Common myeloid progenitor, CD34-positive (primary cell): ENCODE results near the gene MRPL23.

Experiments used
- CTCF ChIA-PET: fragments of 350-600 bp; sonication (Branson Sonifier 250); formaldehyde crosslinking; loops from one replicate; lab custom pipeline; 2021; ENCODE audit warnings: antibody characterized with exemption; lab: Charles Lee
- POLR2A ChIA-PET: fragments of 350-600 bp; sonication (Branson Sonifier 250); formaldehyde crosslinking; loops from one replicate; lab custom pipeline; 2021; ENCODE audit warnings: antibody characterized with exemption; lab: Charles Lee
- DNase-seq, 3 donors: peaks; one replicate each; pipeline versions ENCODE4 v3.0.0 to v3.0.0-alpha.2; 2013
- H3K27ac ChIP-seq, 2 experiments: 1 replicate in 1 of 2; 2 replicates in 1 of 2; pipeline ENCODE4 v1.7.0; 2013; ENCODE audit warnings: inconsistent platforms in 2 of 2, low read length in 2 of 2, mild to moderate bottlenecking in 2 of 2, low read depth in 1 of 2, moderate library complexity in 1 of 2; ENCODE audit not compliant: severe bottlenecking in 2 of 2, insufficient read depth in 1 of 2, poor library complexity in 1 of 2
- H3K27me3 ChIP-seq, 5 experiments: replicated peaks in 2 of 5; 1 replicate in 3 of 5; 2 replicates in 2 of 5; pipeline versions ENCODE4 v1.6.1 to v1.7.0; 2013; ENCODE audit warnings: low read length in 4 of 5, mild to moderate bottlenecking in 2 of 5, moderate library complexity in 2 of 5, inconsistent platforms in 1 of 5; ENCODE audit not compliant: insufficient read depth in 5 of 5, control insufficient read depth in 4 of 5
- H3K36me3 ChIP-seq, 4 experiments: 1 replicate in 2 of 4; 2 replicates in 2 of 4; pipeline versions ENCODE4 v1.6.1 to v1.7.0; 2013; ENCODE audit warnings: low read length in 3 of 4, control low read depth in 1 of 4, mild to moderate bottlenecking in 1 of 4; ENCODE audit not compliant: control insufficient read depth in 4 of 4, insufficient read depth in 4 of 4
- H3K4me1 ChIP-seq, 4 experiments: 1 replicate in 3 of 4; 2 replicates in 1 of 4; pipeline versions ENCODE4 v1.6.1 to v1.7.1; 2013; ENCODE audit warnings: low read length in 3 of 4, mild to moderate bottlenecking in 3 of 4, control low read depth in 1 of 4, inconsistent platforms in 1 of 4, moderate library complexity in 1 of 4; ENCODE audit not compliant: control insufficient read depth in 4 of 4, insufficient read depth in 4 of 4; ENCODE audit errors: control extremely low read depth in 1 of 4
- H3K4me3 ChIP-seq, 7 experiments: 1 replicate in 4 of 7; 2 replicates in 3 of 7; pipeline versions ENCODE4 v1.5.1 to v1.7.0; 2013; ENCODE audit warnings: mild to moderate bottlenecking in 7 of 7, low read length in 6 of 7, moderate library complexity in 6 of 7, inconsistent platforms in 2 of 7, low read depth in 2 of 7, control low read depth in 1 of 7; ENCODE audit not compliant: insufficient read depth in 4 of 7, control insufficient read depth in 1 of 7; ENCODE audit errors: extremely low read depth in 1 of 7
- H3K9me3 ChIP-seq, 5 experiments: 1 replicate in 4 of 5; 2 replicates in 1 of 5; pipeline versions ENCODE4 v1.6.1 to v1.7.1; 2013; ENCODE audit warnings: low read length in 4 of 5, mild to moderate bottlenecking in 2 of 5, inconsistent platforms in 1 of 5, low read depth in 1 of 5, moderate library complexity in 1 of 5; ENCODE audit not compliant: control insufficient read depth in 4 of 5, insufficient read depth in 2 of 5; ENCODE audit errors: control extremely low read depth in 1 of 5
- WGBS: methylation state at CpG from one replicate; pipeline ENCODE4 v1.1.5; 2013; ENCODE audit not compliant: insufficient coverage; 5-methylcytosine and 5-hydroxymethylcytosine counted together

MRPL23 gene

GRCh38 chr11:1958367-1958766, 11.2 kb downstream of the MRPL23 start:
- DNase-seq, result no peak
- CTCF ChIA-PET, result interaction anchor here (0.9 to 1.0 kb wide), 3 partner anchors 82 to 264 kb away, joined by 3 read pairs; no protein-coding TSS in a partner anchor
- WGBS, result no CpG with 5 or more reads among the region's 18 CpGs
- H3K27me3 ChIP-seq, result no peaks in the 10 kb centered on the region
- no peaks in the 10 kb centered on the region for H3K36me3 ChIP-seq
- POLR2A ChIA-PET, result no interaction called here
- H3K27ac ChIP-seq, result no peak overlapping the region
- no peaks in the 10 kb centered on the region for H3K9me3 ChIP-seq
- no peaks in the 10 kb centered on the region for H3K4me1 ChIP-seq
- no peak overlapping the region for H3K4me3 ChIP-seq

DNA sequence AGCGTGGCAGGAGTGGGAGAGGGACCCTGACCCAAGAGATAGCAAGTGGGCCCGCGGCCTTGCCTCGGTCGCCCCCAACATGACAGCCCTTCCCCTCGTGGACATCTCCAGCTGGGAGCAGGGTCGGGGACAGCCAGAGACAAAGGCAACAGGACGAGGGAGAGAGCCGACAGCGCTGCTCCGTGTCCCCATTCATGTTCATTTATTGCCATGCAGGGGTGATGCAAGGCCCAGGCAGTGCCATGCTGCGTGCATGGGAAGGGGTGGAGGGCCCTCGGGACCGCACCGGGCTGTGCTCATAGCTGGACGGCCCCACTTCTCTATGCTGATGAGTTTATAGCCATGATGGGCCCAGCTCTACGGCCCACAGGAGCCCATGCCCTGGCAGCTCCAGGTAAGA, 12.7 kb downstream of the MRPL23 start:
- Histone ChIP-seq H3K27ac (no peak overlapping the region), H3K36me3 (no peaks in the 10 kb centered on the region), H3K4me3 (no peak overlapping the region), H3K27me3 (no peaks in the 10 kb centered on the region), H3K9me3 (no peaks in the 10 kb centered on the region), H3K4me1 (no peaks in the 10 kb centered on the region)
- WGBS, result no CpG with 5 or more reads among the region's 17 CpGs
- ChIA-PET POLR2A (no interaction called here), CTCF (interaction anchor here (1.4 to 3.5 kb wide), 2 partner anchors 127 to 191 kb away, joined by 3 to 13 read pairs; no protein-coding TSS in a partner anchor)
- no peak for DNase-seq

- Histone ChIP-seq H3K27me3 (no peaks in the 10 kb centered on the region), H3K36me3 (no peaks in the 10 kb centered on the region), H3K4me3 (no peak overlapping the region), H3K9me3 (no peaks in the 10 kb centered on the region), H3K27ac (no peak overlapping the region), H3K4me1 (no peaks in the 10 kb centered on the region)
- whole genome bisulfite sequencing, result no CpG with 5 or more reads among the region's 20 CpGs
- ChIA-PET CTCF (interaction anchor here (1.1 to 3.1 kb wide), 3 partner anchors 9 to 187 kb away, joined by 3 to 16 read pairs (median 4); no protein-coding TSS in a partner anchor), POLR2A (no interaction called here)
- no peak for DNase-seq
These were observed 16.7 kb downstream of the MRPL23 start for GRCh38 chr11:1963864-1964263.

DNA sequence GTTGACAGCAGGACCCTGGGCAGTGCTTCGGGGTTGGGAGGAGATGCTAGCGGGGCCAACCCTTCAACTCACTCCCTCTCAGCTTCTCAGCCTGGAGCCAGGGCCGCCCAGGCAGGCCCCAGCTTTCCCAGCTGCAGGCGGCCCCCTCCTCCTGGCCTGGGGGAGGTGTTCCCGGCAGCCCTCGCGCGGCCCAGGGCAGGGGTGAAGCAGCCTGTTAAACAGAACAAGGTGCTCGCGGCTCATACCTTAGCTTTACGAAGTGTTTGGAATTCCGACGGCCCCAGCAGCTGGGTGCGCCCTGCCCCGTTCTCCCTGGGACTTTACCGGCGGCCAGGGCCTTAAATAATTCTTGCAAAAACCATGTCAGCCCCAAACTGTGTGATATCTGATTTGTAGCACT, 17.2 kb downstream of the MRPL23 start:
- no peaks in the 10 kb centered on the region for H3K4me1 ChIP-seq
- no peak for DNase-seq
- no peaks in the 10 kb centered on the region for H3K36me3 ChIP-seq
- H3K4me3 ChIP-seq, result no peak overlapping the region
- no peak overlapping the region for H3K27ac ChIP-seq
- no peaks in the 10 kb centered on the region for H3K27me3 ChIP-seq
- no peaks in the 10 kb centered on the region for H3K9me3 ChIP-seq
- WGBS, result no CpG with 5 or more reads among the region's 17 CpGs
- ChIA-PET CTCF (interaction anchor here (1.0 to 3.1 kb wide), 4 partner anchors 9 to 186 kb away, joined by 3 to 16 read pairs (median 4); no protein-coding TSS in a partner anchor), POLR2A (no interaction called here)

GRCh38 chr11:1964955-1965354, 17.8 kb downstream of the MRPL23 start:
- CTCF ChIA-PET, result interaction anchor here (1.0 to 3.1 kb wide), 4 partner anchors 10 to 186 kb away, joined by 3 to 16 read pairs (median 4); no protein-coding TSS in a partner anchor
- POLR2A ChIA-PET, result no interaction called here
- DNase-seq, result no peak
- H3K4me1 ChIP-seq, result no peaks in the 10 kb centered on the region
- H3K27me3 ChIP-seq, result no peaks in the 10 kb centered on the region
- H3K9me3 ChIP-seq, result no peaks in the 10 kb centered on the region
- H3K36me3 ChIP-seq, result no peaks in the 10 kb centered on the region
- no peak overlapping the region for H3K27ac ChIP-seq
- no CpG with 5 or more reads among the region's 20 CpGs for WGBS
- no peak overlapping the region for H3K4me3 ChIP-seq

DNA sequence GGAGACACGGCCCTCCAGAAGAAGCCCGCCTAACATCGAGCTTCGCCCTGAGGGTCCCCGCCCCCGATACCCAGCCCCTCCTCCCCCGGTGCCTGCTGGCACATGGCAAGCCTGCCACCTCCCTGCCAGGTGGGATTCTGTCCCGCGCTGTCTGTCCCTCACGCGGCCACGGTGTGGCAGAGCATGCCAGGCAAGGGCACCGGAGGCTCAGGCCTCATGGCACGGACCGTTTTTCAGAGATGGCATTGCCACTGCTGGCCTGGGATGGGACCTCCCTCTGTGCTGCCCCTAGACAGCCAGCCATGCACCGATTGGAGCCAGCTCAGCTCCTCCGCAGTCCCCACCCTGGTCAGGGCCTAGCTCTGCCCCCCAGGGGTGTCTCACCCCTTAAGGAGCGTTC, 19.4 kb downstream of the MRPL23 start:
- WGBS, result no CpG with 5 or more reads among the region's 18 CpGs
- POLR2A ChIA-PET, result interaction anchor here (0.5 kb wide), 1 partner anchor 119 kb away, joined by 5 read pairs; no protein-coding TSS in a partner anchor
- CTCF ChIA-PET, result interaction anchor here (1.1 to 3.4 kb wide), 7 partner anchors 11 to 273 kb away, joined by 3 to 16 read pairs (median 5); partner anchors contain the start of gene H19

DNA sequence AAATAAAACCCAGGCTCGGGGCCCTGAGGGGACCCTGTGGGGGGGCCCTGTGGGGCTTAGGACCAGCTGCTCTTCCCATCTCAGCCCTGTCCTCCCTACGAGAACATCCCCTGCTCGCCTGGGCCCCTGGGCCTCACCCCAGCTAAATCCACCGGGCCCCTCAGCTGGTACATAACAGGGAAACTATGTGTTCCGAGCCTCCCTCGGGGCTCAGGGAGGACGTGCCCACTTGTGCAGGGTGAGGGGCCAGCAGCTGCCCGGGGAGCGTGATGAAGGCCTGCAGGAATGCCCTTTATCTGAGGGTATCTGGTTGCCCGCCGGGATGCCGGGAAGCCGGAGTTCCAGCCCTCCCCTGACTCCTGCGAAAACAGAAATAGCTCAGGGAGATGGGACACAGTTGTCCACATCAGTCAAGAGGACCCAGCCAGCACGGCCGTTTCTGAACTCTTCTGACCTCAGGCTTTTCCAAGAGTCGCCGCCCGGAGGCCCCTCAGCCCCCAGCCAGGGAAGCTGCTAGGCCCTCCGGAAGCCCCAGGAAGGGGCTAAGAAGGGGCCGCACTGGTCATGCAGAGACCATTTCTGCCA, 20.6 kb downstream of the MRPL23 start:
- H3K27me3 ChIP-seq, result no peaks in the 10 kb centered on the region
- DNase-seq, result no peak
- H3K4me1 ChIP-seq, result no peaks in the 10 kb centered on the region
- WGBS, result no CpG with 5 or more reads among the region's 21 CpGs
- no peak overlapping the region for H3K4me3 ChIP-seq
- POLR2A ChIA-PET, result no interaction called here
- H3K27ac ChIP-seq, result no peak overlapping the region
- H3K9me3 ChIP-seq, result no peaks in the 10 kb centered on the region
- CTCF ChIA-PET, result interaction anchor here (0.6 to 3.4 kb wide), 7 partner anchors 13 to 401 kb away, joined by 3 to 16 read pairs (median 4); partner anchors contain the start of gene H19
- no peaks in the 10 kb centered on the region for H3K36me3 ChIP-seq

More for the DNA sequence above, 19.4 kb downstream of the MRPL23 start:
- Histone ChIP-seq H3K27ac (no peak overlapping the region), H3K27me3 (no peaks in the 10 kb centered on the region), H3K36me3 (no peaks in the 10 kb centered on the region), H3K4me1 (no peaks in the 10 kb centered on the region), H3K4me3 (no peak overlapping the region), H3K9me3 (no peaks in the 10 kb centered on the region)
- no peak for DNase-seq
